Measurements from ENCODE around the gene ZNHIT1. TPM values are rescaled to one million over a fixed set of nuclear protein-coding genes. Genes with fewer than 3 reads are reported as not detected.

ZNHIT1 gene
- polyA plus RNA-seq, 3 donors: 29.3 to 109 (median 74.9) TPM

DNA sequence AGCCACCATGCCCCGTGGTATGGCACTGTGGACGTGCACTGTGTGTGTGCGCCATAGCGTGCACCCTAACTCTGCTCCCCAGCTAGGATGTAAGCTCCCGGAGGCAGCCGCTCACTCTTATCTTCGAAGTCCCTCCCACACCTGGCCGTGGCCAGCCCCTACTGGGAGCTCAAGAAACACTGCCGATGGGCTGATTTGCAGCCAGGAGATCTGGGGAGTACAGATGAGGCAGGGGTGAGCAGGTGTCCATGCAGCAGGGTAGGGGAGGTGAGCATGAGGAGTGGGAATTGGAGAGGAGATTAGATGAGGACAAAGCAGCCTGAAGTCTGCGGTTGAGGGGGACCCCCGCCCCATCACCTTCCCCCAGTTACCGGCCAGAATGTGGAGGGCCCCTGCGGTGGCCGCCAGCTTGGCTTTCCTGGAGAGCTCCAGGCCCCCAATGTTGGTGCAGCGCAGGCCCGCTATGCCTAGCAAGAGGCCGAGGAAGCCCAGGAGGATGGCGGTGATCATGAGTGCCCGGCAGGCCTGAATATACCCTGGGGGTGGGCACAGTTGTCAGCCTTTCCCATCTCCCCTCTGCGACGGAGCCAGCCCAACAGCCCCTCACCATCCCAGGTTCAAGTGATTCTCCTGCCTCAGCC lies 16.1 kb downstream of the ZNHIT1 start:
- Histone ChIP-seq H3K4me1 (ENCODE audit: control insufficient read depth in 1 of 2, insufficient read depth in 2 of 2, low read length in 2 of 2) (peaks cover 15 to 16% of the 10 kb centered on the region in 2 donors), H3K9me3 (replicated peaks in 1 of 2; ENCODE audit: control insufficient read depth in 1 of 2, insufficient read depth in 1 of 2, low read length in 2 of 2) (no peaks in the 10 kb centered on the region), H2AFZ (ENCODE audit: insufficient read depth, low read depth, low read length, poor library complexity, severe bottlenecking) (no peak overlapping the region), H3K27me3 (ENCODE audit: control insufficient read depth in 2 of 2, insufficient read depth in 2 of 2, low read length in 2 of 2) (peaks cover 0 to 27% of the 10 kb centered on the region in 2 donors), H3K9ac (ENCODE audit: insufficient read depth, low read length, poor library complexity, severe bottlenecking) (no peak overlapping the region), H4K20me1 (ENCODE audit: insufficient read depth, low read length) (peaks cover 55% of the 10 kb centered on the region), H3K27ac (ENCODE audit: low read depth in 1 of 2, low read length in 2 of 2) (no peak overlapping the region), H3K4me3 (replicated peaks in 1 of 3; ENCODE audit: low read depth in 2 of 3, low read length in 3 of 3) (no peak overlapping the region), H3K4me2 (replicated peaks; ENCODE audit: extremely low read depth, low read length, poor library complexity, severe bottlenecking) (no peak overlapping the region), H3K36me3 (replicated peaks in 1 of 2; ENCODE audit: control insufficient read depth in 1 of 2, insufficient read depth in 2 of 2, low read length in 2 of 2) (peaks cover 16 to 22% of the 10 kb centered on the region in 2 donors), H3K79me2 (ENCODE audit: insufficient read depth, low read length) (no peaks in the 10 kb centered on the region)
- intact Hi-C loops (cut with micrococcal nuclease): no loop called here
- no peak for DNase-seq
- Mint-ChIP-seq H3K27ac (no peak overlapping the region), H3K27me3 (ENCODE audit: low read depth in 3 of 3) (peaks cover 14 to 28% (median 22%) of the 10 kb centered on the region in 3 donors), H3K9me3 (peaks cover 0 to 2% (median 0%) of the 10 kb centered on the region in 7 donors), H3K4me1 (peaks cover 21% of the 10 kb centered on the region), H3K4me3 (no peak overlapping the region), H3K36me3 (peaks cover 29 to 51% of the 10 kb centered on the region in 2 donors)
- 99% methylated on average over 17 of the region's 21 CpGs for WGBS (ENCODE audit: insufficient coverage)
- TF ChIP-seq, protein P1, sequence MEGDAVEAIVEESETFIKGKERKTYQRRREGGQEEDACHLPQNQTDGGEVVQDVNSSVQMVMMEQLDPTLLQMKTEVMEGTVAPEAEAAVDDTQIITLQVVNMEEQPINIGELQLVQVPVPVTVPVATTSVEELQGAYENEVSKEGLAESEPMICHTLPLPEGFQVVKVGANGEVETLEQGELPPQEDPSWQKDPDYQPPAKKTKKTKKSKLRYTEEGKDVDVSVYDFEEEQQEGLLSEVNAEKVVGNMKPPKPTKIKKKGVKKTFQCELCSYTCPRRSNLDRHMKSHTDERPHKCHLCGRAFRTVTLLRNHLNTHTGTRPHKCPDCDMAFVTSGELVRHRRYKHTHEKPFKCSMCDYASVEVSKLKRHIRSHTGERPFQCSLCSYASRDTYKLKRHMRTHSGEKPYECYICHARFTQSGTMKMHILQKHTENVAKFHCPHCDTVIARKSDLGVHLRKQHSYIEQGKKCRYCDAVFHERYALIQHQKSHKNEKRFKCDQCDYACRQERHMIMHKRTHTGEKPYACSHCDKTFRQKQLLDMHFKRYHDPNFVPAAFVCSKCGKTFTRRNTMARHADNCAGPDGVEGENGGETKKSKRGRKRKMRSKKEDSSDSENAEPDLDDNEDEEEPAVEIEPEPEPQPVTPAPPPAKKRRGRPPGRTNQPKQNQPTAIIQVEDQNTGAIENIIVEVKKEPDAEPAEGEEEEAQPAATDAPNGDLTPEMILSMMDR (IDR thresholded peaks at IDR 0.05): no peak

- Mint-ChIP-seq H3K27ac (peak overlapping the region in 4 of 7 donors; percentile 27 to 60 (median 50)), H3K9me3 (peaks cover 0 to 2% (median 0%) of the 10 kb centered on the region in 7 donors), H3K4me3 (no peak overlapping the region), H3K36me3 (peaks cover 31 to 53% of the 10 kb centered on the region in 2 donors), H3K4me1 (peaks cover 27% of the 10 kb centered on the region), H3K27me3 (ENCODE audit: low read depth in 3 of 3) (peaks cover 14 to 31% (median 21%) of the 10 kb centered on the region in 3 donors)
- Histone ChIP-seq H4K20me1 (ENCODE audit: insufficient read depth, low read length) (peaks cover 61% of the 10 kb centered on the region), H3K4me1 (ENCODE audit: control insufficient read depth in 1 of 2, insufficient read depth in 2 of 2, low read length in 2 of 2) (peaks cover 21 to 22% of the 10 kb centered on the region in 2 donors), H3K27ac (ENCODE audit: low read depth in 1 of 2, low read length in 2 of 2) (no peak overlapping the region), H3K4me3 (replicated peaks in 1 of 3; ENCODE audit: low read depth in 2 of 3, low read length in 3 of 3) (no peak overlapping the region), H3K4me2 (replicated peaks; ENCODE audit: extremely low read depth, low read length, poor library complexity, severe bottlenecking) (no peak overlapping the region), H2AFZ (ENCODE audit: insufficient read depth, low read depth, low read length, poor library complexity, severe bottlenecking) (no peak overlapping the region), H3K9ac (ENCODE audit: insufficient read depth, low read length, poor library complexity, severe bottlenecking) (no peak overlapping the region), H3K27me3 (ENCODE audit: control insufficient read depth in 2 of 2, insufficient read depth in 2 of 2, low read length in 2 of 2) (peaks cover 0 to 27% of the 10 kb centered on the region in 2 donors), H3K79me2 (ENCODE audit: insufficient read depth, low read length) (no peaks in the 10 kb centered on the region), H3K9me3 (replicated peaks in 1 of 2; ENCODE audit: control insufficient read depth in 1 of 2, insufficient read depth in 1 of 2, low read length in 2 of 2) (no peaks in the 10 kb centered on the region), H3K36me3 (replicated peaks in 1 of 2; ENCODE audit: control insufficient read depth in 1 of 2, insufficient read depth in 2 of 2, low read length in 2 of 2) (peaks cover 16 to 24% of the 10 kb centered on the region in 2 donors)
- TF ChIP-seq, protein P1 (IDR thresholded peaks at IDR 0.05): no peak
- no peak for DNase-seq
- 100% methylated on average over 3 of the region's 5 CpGs for WGBS (ENCODE audit: insufficient coverage)
- intact Hi-C loops (cut with micrococcal nuclease): no loop called here
These were observed 16.7 kb downstream of the ZNHIT1 start for GRCh38 chr7:101234636-101235035.

All from CD14-positive monocyte (primary cell).